Activated naive CD4-positive, alpha-beta T cell treated with anti-CD3 and anti-CD28 coated beads, Interleukin-2, amount 10 ng/mL, durations not matched to agents 7 days and 5 days (primary cell): Measurements from ENCODE around the gene VSTM2L.
A peak's percentile ranks its signal among the peaks of the same experiment; 100 is the strongest.
"Not testable (repeated sequence)": the region's sequence is repeated elsewhere in the genome, so short reads cannot be mapped to it uniquely, and the experiment has no call there.

Experiments
- CTCF ChIA-PET: fragments of 350-600 bp; sonication (Branson Sonifier 250); formaldehyde crosslinking; loops from one replicate; lab custom pipeline; 2021; ENCODE audit warnings: antibody characterized with exemption; lab: Charles Lee
- DNase-seq: peaks from one replicate; pipeline ENCODE4 v3.0.0-alpha.2; 2020
- H3K27ac Mint-ChIP-seq: one replicate; pipeline ENCODE4 v1.8.0; 2021; ENCODE audit warnings: mild to moderate bottlenecking, moderate library complexity, mixed read lengths
- H3K27me3 Mint-ChIP-seq: one replicate; pipeline ENCODE4 v1.8.0; 2021; ENCODE audit warnings: mild to moderate bottlenecking, mixed read lengths
- H3K36me3 Mint-ChIP-seq: one replicate; pipeline ENCODE4 v1.8.0; 2021; ENCODE audit warnings: mixed read lengths
- H3K4me1 Mint-ChIP-seq: one replicate; pipeline ENCODE4 v1.8.0; 2021; ENCODE audit warnings: mixed read lengths
- H3K4me3 Mint-ChIP-seq: one replicate; pipeline ENCODE4 v1.8.0; 2021; ENCODE audit warnings: mild to moderate bottlenecking, moderate library complexity, mixed read lengths
- H3K9me3 Mint-ChIP-seq: one replicate; pipeline ENCODE4 v1.8.0; 2021; ENCODE audit warnings: mixed read lengths

VSTM2L gene, protein sequence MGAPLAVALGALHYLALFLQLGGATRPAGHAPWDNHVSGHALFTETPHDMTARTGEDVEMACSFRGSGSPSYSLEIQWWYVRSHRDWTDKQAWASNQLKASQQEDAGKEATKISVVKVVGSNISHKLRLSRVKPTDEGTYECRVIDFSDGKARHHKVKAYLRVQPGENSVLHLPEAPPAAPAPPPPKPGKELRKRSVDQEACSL

DNA sequence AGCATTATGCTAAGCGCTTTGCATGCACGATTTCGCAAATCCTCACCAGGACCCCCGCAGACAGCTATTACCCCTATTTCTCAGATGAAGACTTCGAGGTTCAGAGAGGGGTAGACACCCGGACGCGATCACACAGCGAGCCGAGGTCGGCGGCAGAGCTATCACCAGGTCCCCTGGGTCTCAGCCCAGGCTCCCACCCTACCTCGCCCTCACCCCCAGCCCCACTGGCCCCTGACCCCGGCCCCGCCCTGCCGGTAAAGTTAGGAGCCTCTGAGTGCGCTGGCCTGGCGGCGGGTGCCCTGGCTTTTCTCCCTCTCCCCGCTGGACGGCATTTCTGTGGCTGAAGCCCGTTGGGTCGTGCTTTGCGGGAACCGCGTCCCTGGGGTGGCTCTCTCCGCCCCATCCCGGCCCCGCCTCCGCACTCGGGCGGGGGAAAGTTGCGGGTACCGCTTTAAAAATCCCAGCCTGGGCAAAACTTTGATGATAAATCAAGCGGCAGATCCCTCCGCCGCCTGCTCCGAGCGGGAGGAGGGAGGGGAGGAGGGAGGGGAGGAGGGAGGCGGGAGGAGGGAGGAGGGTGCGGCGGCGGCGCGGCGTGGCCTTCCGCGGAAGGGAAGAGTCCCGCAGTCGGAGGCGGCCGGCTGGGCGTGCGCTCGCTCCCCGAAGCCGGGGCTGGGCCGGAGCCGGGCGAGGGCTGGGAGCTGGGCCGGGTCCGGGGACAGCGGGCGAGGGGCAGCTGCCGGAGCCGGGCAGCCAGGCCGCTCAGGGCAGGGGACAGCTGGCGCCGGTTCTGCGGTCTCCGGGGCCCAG lies at the start of gene VSTM2L:
Gene VSTM2L, plus strand, starts transcription at position 624 of the 810 bp plus-strand sequence. CDS start 224 bp downstream, outside the sequence.
- Mint-ChIP-seq H3K27ac (no peak within 1 kb of the TSS), H3K9me3 (no peaks in the 10 kb centered on the region), H3K4me3 (peak within 1 kb of the TSS; percentile 5), H3K36me3 (no peaks in the 10 kb centered on the region), H3K4me1 (peaks cover 13% of the 10 kb centered on the region), H3K27me3 (peaks cover 81% of the 10 kb centered on the region)
- DNase-seq = no peak
- CTCF ChIA-PET = interaction anchor here (0.6 to 0.9 kb wide), 3 partner anchors 13 to 454 kb away, joined by 3 to 4 read pairs (median 3); no protein-coding TSS in a partner anchor

DNA sequence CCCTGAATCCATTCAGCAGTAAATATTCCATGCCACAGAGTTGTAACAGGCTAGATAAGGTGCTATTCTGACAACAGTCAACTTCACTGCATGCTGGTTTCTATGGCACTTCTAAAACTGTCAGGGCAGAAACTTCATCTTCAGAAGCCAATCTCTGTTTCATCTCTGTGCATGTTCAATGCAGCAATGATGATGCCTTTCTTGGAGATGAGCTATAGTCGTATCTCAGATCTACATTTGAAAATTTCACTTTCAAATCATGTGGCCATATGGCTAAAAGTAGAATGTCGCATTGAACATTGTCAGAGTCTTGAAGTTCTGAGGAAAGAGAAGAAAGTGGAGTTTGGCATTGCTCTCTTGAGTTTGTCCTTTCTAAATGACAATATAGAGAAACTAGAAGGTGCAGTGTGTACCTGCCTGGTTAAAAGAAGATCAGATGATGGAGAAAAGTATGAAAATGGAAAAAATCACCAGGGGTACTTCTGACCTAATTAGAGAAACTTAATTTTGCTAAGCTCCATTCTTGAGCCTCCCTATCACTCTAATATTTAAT lies 49.0 kb upstream of the VSTM2L start:
- CTCF ChIA-PET = no interaction called here
- Mint-ChIP-seq H3K36me3 (peaks cover 2% of the 10 kb centered on the region), H3K27ac (no peak overlapping the region), H3K4me3 (no peak overlapping the region), H3K27me3 (no peaks in the 10 kb centered on the region), H3K9me3 (no peaks in the 10 kb centered on the region), H3K4me1 (no peaks in the 10 kb centered on the region)
- DNase-seq = no peak

DNA sequence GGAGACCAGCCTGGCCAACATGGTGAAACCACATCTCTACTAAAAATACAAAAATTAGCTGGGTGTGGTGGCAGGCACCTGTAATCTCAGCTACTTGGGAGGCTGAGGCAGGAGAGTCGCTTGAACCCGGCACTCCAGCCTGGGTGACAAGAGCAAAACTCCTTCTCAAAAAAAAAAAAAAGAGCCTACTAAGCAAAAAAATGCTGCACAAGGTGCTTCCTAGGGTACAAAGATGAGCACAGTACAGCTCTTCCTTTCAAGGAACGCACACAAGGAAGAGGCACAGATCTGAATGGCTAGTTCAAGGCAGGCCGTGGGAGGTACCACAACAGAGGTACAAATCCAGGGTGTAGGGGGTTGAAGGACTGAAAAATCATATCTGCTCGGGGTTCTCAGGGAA lies 46.9 kb upstream of the VSTM2L start:
- DNase-seq, H3K9me3 Mint-ChIP-seq, H3K36me3 Mint-ChIP-seq, H3K4me1 Mint-ChIP-seq, CTCF ChIA-PET, H3K4me3 Mint-ChIP-seq, H3K27me3 Mint-ChIP-seq, H3K27ac Mint-ChIP-seq: not testable (repeated sequence)

DNA sequence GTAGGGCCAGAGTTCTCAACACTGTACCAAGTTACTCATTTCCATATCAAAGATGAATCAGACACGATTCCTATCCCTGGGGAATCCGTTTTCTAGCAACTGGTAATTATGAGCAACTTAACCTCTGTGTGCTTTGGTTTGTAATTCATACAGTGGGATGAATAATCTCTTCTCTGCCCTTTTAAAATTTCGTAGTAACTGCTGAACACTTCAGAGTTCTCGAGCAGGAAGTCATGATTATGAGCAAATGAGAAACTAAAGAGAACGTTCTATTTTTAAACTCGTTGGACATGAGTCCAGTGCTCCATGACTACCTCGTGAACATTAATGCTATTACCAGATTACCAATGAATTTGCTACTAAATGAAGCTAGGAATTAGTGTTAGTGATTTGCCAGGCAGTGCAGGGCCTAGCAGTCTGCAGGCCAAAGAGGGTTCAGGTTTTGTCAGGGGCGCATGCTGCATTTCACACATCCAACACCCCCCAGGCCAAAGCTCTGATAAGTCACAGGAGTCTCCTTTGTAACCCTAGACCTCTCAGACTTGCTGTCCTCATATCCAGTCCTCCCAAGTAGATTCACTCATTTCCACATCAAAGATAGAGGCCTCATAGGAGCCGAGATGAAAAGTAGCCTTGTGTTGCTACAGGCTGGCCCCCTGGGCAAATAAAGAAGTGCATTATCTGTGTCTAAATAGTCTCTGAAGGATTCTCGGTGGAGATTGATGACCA lies 45.8 kb upstream of the VSTM2L start:
- H3K27me3 Mint-ChIP-seq = no peaks in the 10 kb centered on the region
- no peaks in the 10 kb centered on the region for H3K9me3 Mint-ChIP-seq
- no peak overlapping the region for H3K27ac Mint-ChIP-seq
- DNase-seq = no peak
- CTCF ChIA-PET = no interaction called here
- H3K36me3 Mint-ChIP-seq = peaks cover 7% of the 10 kb centered on the region
- no peaks in the 10 kb centered on the region for H3K4me1 Mint-ChIP-seq
- H3K4me3 Mint-ChIP-seq = no peak overlapping the region

DNA sequence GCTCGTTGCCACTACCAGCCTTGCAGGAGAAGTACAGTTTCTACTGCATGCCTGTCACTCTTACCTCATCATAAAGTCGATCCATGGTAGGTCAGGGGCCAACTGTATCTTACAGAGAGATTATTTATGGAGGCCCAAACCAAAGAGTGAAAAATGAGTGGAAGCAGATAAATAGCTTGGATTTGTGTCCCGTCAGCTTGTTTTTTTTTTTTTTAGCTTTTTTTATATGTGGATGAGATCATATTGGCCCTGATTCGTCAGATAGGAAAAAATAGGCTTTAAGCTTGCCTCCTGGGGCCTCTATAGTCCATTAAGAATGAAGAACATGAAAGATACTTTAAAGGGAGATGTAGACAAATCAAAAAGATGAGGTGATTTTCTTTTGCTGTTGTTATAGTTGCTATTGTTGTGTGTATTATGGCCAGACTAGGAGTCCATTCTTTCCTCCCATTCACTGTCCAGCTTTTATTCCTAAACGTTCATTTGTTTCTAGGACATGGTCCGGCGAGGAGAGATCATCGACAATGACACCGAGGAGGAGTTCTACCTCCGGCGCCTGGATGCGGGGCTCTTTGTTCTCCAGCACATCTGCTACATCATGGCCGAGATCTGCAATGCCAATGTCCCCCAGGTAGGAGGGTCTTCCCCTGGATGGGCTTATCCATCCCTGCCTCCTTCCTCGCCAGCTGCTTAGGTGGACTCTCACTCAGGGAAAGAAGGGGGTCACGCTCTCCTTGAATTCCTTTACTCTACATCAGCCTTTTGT lies 43.3 kb upstream of the VSTM2L start:
- Mint-ChIP-seq H3K27me3 (no peaks in the 10 kb centered on the region), H3K4me1 (no peaks in the 10 kb centered on the region), H3K36me3 (peaks cover 8% of the 10 kb centered on the region), H3K27ac (no peak overlapping the region), H3K9me3 (no peaks in the 10 kb centered on the region), H3K4me3 (no peak overlapping the region)
- CTCF ChIA-PET = interaction anchor here (1.2 kb wide), 1 partner anchor 17 kb away, joined by 3 read pairs; no protein-coding TSS in a partner anchor
- DNase-seq = no peak

DNA sequence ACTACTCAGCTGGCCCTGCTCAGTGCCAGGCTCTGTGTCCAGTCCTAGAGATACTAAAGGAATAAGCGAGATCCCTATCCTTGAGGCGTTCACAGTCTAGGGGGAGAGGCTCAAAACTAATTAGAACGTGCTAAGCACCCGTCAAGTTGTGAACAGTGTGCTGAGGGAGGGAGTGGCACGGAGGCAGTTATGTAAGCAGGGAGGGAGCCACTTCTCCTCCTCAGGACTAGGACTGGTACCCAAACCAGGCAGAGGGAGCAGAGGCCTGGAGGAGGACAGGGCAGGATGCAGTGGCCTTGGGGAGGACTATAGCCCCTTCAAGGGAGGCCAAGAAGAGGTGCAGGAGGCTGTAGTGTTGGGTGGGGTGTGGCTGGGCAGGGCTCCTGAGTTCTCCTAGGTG lies 39.6 kb upstream of the VSTM2L start:
- Mint-ChIP-seq H3K4me1 (no peaks in the 10 kb centered on the region), H3K27me3 (no peaks in the 10 kb centered on the region), H3K27ac (no peak overlapping the region), H3K36me3 (peaks cover 8% of the 10 kb centered on the region), H3K9me3 (no peaks in the 10 kb centered on the region), H3K4me3 (no peak overlapping the region)
- no peak for DNase-seq
- CTCF ChIA-PET = no interaction called here

DNA sequence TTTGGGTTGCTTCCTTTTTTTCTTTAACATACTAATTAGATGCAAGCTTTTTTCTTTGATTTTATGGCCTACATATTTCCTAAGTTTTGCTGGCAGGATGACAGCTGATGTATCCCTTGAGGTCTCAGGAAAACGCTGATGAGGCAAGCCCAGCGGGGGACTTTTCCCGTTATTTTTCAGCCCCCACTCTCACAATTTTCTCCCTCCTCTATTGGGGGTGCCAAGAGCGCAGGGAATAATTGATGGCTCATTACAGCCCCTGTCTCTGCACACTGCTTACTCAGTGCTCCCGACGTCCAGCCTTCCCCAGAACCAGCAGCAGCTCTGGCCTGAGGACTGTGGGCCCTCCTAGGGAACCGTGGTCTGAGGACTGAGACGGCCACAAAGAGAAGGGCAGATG lies 38.6 kb upstream of the VSTM2L start:
- H3K27me3 Mint-ChIP-seq = no peaks in the 10 kb centered on the region
- no peak for DNase-seq
- H3K36me3 Mint-ChIP-seq = peaks cover 8% of the 10 kb centered on the region
- no peak overlapping the region for H3K4me3 Mint-ChIP-seq
- no peak overlapping the region for H3K27ac Mint-ChIP-seq
- H3K9me3 Mint-ChIP-seq = no peaks in the 10 kb centered on the region
- CTCF ChIA-PET = no interaction called here
- H3K4me1 Mint-ChIP-seq = no peaks in the 10 kb centered on the region

DNA sequence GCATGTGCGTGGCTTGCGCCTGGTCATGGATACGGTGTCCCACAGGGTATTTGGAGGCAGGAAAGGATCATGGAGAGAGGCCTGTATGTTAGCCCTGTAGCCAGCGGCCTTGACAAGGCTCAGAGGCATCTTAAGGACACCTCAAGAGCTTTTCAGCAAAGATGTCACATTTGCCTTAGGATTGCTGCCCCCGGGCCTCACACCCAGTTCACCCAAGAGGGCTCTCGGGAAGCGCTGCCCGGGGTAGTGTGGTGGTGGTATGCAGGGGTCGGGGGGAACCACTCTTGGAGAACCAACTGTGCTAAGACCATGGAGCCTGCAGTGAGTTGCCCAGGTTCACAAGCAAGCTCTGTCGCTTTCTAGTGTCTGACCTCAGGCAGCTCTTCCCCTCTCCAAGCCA lies 36.9 kb upstream of the VSTM2L start:
- H3K4me1 Mint-ChIP-seq = no peaks in the 10 kb centered on the region
- no peaks in the 10 kb centered on the region for H3K9me3 Mint-ChIP-seq
- no peak for DNase-seq
- H3K4me3 Mint-ChIP-seq = no peak overlapping the region
- peaks cover 8% of the 10 kb centered on the region for H3K36me3 Mint-ChIP-seq
- no peaks in the 10 kb centered on the region for H3K27me3 Mint-ChIP-seq
- no peak overlapping the region for H3K27ac Mint-ChIP-seq
- CTCF ChIA-PET = no interaction called here

DNA sequence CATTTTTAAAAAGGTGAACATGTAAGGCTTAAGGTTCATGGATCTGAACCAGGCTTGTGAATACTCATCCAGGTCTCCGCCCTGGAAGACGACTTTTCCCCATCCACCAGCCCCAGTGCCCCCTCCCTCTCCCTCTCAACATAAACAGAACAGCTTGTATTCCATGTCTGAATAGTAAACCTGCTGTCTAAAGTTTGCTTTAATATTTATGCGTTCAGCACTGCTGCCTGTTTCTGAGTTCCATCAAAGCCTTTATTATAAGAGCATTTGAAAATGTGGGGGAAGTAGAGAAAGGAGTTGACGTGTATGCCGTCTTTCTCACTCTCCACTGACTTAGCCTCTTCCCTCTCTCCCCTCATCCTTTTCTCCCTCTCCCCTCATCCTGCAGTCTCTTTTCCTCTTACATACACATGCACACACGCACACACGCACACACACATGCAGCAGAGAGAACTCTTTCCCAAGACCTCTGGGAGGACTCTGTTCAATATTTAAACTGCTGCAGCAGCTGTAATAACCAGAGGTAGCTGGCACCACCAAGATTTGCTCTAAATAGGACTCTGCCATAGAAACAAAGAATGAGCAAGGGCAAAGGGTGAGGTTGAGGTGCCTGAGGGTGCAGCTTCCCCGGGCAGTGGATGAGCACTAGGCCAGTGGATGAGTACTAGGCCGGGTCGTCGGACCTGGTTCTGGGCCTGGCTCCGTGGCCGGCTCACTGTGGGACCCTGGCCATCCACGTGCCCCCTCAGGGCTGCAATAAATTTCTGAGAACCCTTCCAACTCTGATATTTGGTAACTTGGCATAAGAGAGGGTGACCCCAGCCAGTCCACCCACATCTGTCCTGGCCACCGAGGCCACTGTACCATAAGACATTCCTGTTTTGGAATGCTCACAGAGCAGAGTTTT lies 35.4 kb upstream of the VSTM2L start:
- H3K27ac Mint-ChIP-seq = no peak overlapping the region
- CTCF ChIA-PET = no interaction called here
- H3K27me3 Mint-ChIP-seq = no peaks in the 10 kb centered on the region
- H3K4me1 Mint-ChIP-seq = no peaks in the 10 kb centered on the region
- no peak overlapping the region for H3K4me3 Mint-ChIP-seq
- peaks cover 8% of the 10 kb centered on the region for H3K36me3 Mint-ChIP-seq
- H3K9me3 Mint-ChIP-seq = no peaks in the 10 kb centered on the region
- DNase-seq = no peak

DNA sequence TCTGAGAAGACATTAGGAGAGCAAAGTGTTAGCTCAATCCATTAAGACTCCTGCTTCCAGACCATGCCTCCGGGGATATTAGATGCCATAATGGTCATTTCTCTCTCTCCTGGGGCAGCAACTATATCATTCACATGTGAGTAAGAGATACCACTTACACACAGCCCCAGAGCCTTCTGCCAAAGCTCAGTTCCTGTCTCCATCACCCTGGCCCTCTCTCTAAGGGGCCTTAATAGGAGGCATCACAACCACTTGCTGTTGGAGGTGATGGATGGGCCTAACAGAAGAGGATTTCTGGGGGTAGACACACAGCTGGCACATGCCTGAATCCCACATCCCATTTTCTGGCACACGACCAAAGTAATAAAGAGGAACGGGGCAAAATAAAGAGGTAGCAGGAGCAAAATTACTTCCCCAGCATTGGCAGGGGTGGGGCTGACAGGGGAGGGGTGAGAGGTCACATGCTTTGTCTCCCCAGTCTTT lies 34.0 kb upstream of the VSTM2L start:
- no peaks in the 10 kb centered on the region for H3K9me3 Mint-ChIP-seq
- H3K4me1 Mint-ChIP-seq = no peaks in the 10 kb centered on the region
- DNase-seq = no peak
- H3K36me3 Mint-ChIP-seq = peaks cover 7% of the 10 kb centered on the region
- H3K27me3 Mint-ChIP-seq = no peaks in the 10 kb centered on the region
- H3K27ac Mint-ChIP-seq = no peak overlapping the region
- CTCF ChIA-PET = no interaction called here
- H3K4me3 Mint-ChIP-seq = no peak overlapping the region

DNA sequence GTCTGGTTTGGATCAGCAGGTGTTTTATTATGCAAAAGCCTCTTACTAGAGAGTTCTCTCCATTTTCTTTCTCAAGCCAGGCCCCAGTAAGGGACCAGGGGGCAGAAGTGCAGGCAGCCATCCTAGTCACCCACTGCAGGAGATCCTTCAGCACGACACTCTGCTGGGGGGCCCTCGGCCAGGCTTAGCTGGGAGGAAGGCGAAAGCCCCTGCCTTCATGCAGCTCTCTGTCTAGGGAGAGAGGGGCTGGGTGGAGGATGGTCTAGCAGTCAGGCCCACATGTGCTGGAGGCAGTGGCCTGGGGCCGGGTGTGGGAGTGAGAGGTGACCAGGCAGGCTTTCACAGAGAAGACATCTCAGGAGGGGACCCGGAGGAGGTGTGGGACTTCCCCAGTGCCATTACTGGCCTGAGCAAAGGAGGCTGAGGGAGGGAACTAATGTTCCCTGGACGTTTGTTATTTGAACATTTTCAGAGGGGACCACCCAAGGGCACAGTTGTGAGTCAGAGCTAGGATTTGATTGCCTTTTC lies 33.5 kb upstream of the VSTM2L start:
- H3K4me1 Mint-ChIP-seq = no peaks in the 10 kb centered on the region
- H3K27me3 Mint-ChIP-seq = no peaks in the 10 kb centered on the region
- DNase-seq = no peak
- H3K27ac Mint-ChIP-seq = no peak overlapping the region
- CTCF ChIA-PET = no interaction called here
- no peak overlapping the region for H3K4me3 Mint-ChIP-seq
- H3K9me3 Mint-ChIP-seq = no peaks in the 10 kb centered on the region
- peaks cover 7% of the 10 kb centered on the region for H3K36me3 Mint-ChIP-seq

DNA sequence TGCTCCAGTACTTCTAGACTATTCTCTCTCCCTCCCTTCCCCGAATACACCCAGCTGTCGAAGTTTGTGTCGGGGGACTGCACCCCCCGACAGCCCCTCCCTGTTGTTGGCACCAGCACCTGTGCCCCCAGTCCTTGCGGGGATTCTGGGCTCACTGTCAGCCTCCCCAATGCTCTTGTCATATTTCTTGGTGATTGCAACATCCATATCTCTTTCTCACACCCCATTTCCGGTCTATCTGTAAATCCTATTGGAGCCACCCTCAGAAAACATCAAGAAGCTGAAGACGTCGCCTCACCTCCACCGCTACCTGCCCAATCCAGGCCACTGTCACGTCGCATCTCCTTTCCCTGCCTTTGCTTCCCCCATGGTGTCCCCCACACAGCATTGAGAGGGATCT lies 32.6 kb upstream of the VSTM2L start:
- Mint-ChIP-seq H3K27me3 (no peaks in the 10 kb centered on the region), H3K9me3 (no peaks in the 10 kb centered on the region), H3K27ac (no peak overlapping the region), H3K4me1 (no peaks in the 10 kb centered on the region), H3K4me3 (no peak overlapping the region), H3K36me3 (peaks cover 7% of the 10 kb centered on the region)
- DNase-seq = no peak
- CTCF ChIA-PET = no interaction called here

DNA sequence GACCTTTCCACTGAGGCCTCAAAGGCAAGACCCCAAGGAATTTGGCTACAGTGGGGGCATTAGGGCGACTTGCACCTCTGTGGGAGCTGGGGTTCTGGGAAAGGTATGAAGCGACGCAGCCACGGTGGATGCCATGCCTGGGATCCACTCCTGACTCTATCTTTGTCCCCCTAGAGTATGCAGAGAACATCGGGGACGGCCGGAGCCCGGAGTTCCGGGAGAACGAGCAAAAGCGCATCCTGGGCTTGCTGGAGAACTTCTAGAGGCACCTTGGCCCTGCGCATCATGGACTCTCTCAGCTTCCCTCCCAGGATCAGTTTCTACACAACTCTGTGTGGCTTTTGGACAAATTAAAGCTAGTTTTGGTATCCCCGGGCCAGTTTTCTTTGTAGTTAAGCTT lies 31.2 kb upstream of the VSTM2L start:
- CTCF ChIA-PET = no interaction called here
- no peak overlapping the region for H3K27ac Mint-ChIP-seq
- no peaks in the 10 kb centered on the region for H3K9me3 Mint-ChIP-seq

More for the DNA sequence above, 31.2 kb upstream of the VSTM2L start:
- Mint-ChIP-seq H3K4me1 (no peaks in the 10 kb centered on the region), H3K36me3 (peaks cover 7% of the 10 kb centered on the region), H3K27me3 (no peaks in the 10 kb centered on the region), H3K4me3 (no peak overlapping the region)
- no peak for DNase-seq
